WI38 (cell line): Measurements from ENCODE around the gene ZNF154.

Source experiments
- H3K4me3 ChIP-seq: 2 replicates; pipeline ENCODE4 v1.5.1; 2011; ENCODE audit warnings: low read depth, mild to moderate bottlenecking, control low read depth, low read length
- CTCF ChIP-seq: IDR thresholded peaks from 2 replicates; pipeline ENCODE4 v1.5.1; 2012; ENCODE audit warnings: low read depth, mild to moderate bottlenecking, control low read depth, low read length

ZNF154 gene

GRCh38 chr19:57656346-57656745, 52.7 kb downstream of the ZNF154 start:
- no peak for TF ChIP-seq CTCF
- H3K4me3 ChIP-seq: no peak overlapping the region

- no peak for TF ChIP-seq CTCF
- H3K4me3 ChIP-seq: no peak overlapping the region
Measured at GRCh38 chr19:57655443-57655842, 53.6 kb downstream of the ZNF154 start.

- no peak overlapping the region for H3K4me3 ChIP-seq
- no peak for TF ChIP-seq CTCF
Measured at GRCh38 chr19:57653689-57654088, 55.3 kb downstream of the ZNF154 start.

GRCh38 chr19:57651654-57651996, 57.4 kb downstream of the ZNF154 start:
- no peak for TF ChIP-seq CTCF
- no peak overlapping the region for H3K4me3 ChIP-seq

GRCh38 chr19:57648331-57649003, 60.5 kb downstream of the ZNF154 start:
- TF ChIP-seq CTCF: no peak
- no peak overlapping the region for H3K4me3 ChIP-seq
